ENCODE measurements around the gene KIR2DL4. TPM values are rescaled to one million over a fixed set of nuclear protein-coding genes. Genes with fewer than 3 reads are reported as not detected.
"Not testable (repeated sequence)": the region's sequence is repeated elsewhere in the genome, so short reads cannot be mapped to it uniquely, and the experiment has no call there.

The KIR2DL4 gene
- total RNA-seq, 1 donor from 2014 or later, result not detected

- no peak for DNase-seq
- Histone ChIP-seq H3K27me3 (ENCODE audit: low read depth) (peaks cover 41% of the 10 kb centered on the region), H3K4me3 (no peak overlapping the region), H3K9me3 (replicated peaks) (no peaks in the 10 kb centered on the region), H3K4me1 (no peaks in the 10 kb centered on the region), H3K27ac (replicated peaks) (no peak overlapping the region), H3K36me3 (no peaks in the 10 kb centered on the region)
- intact Hi-C loops (cut with micrococcal nuclease), result no loop called here
- no peak for TF ChIP-seq CTCF (IDR thresholded peaks at IDR 0.05; ENCODE audit: borderline replicate concordance)
Measured at GRCh38 chr19:54850930-54851329, 47.5 kb downstream of the KIR2DL4 start.

DNA sequence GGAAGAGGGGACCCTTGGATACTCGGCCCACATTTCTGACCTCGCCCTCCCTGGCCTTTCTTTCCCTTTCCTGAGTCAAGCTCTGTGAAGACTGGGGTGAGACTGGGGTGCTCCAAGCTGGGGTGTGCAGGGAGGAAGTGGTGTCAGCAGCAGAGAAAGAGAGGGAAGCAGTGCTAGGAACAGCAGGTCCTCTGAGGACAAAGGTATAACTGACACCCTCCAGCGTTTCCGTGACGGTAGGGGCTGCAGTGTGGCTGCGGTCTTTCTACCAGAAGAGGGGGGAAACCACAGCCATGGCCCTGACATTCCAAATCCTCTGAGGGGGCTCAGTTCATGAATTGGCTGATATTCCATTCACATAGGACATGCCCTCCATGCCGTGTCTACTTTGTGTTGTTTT is 47.9 kb downstream of the KIR2DL4 start:
- Histone ChIP-seq H3K27ac (replicated peaks) (no peak overlapping the region), H3K27me3 (ENCODE audit: low read depth) (peaks cover 41% of the 10 kb centered on the region), H3K9me3 (replicated peaks) (no peaks in the 10 kb centered on the region), H3K36me3 (no peaks in the 10 kb centered on the region), H3K4me3 (no peak overlapping the region), H3K4me1 (no peaks in the 10 kb centered on the region)
- no peak for TF ChIP-seq CTCF (IDR thresholded peaks at IDR 0.05; ENCODE audit: borderline replicate concordance)
- DNase-seq, result no peak
- intact Hi-C loops (cut with micrococcal nuclease), result no loop called here

DNA sequence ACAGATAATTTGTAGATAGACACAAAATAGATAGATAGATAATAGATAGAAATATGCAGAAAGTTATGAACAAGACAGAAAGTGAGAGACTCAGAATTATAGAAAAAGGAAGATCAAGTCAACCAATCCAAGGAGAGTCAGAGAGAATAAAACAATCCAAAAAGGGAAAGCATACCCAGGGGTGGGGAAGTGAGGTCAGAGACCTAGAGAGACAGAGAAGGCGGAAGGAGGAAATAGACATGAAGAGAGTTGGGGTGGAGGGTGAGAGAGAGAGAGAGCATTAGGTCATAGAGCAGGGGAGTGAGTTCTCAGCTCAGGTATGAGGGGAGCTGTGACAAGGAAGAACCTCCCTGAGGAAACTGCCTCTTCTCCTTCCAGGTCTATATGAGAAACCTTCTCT is 51.8 kb downstream of the KIR2DL4 start:
- H3K27me3 ChIP-seq (ENCODE audit: low read depth), result peaks cover 40% of the 10 kb centered on the region
- H3K27ac ChIP-seq (replicated peaks); DNase-seq; intact Hi-C loops (cut with micrococcal nuclease); H3K4me3 ChIP-seq; H3K9me3 ChIP-seq (replicated peaks); H3K4me1 ChIP-seq; H3K36me3 ChIP-seq: not testable (repeated sequence)

- peaks cover 25% of the 10 kb centered on the region for H3K27me3 ChIP-seq (ENCODE audit: low read depth)
- H3K4me3 ChIP-seq; intact Hi-C loops (cut with micrococcal nuclease); DNase-seq; H3K36me3 ChIP-seq; H3K27ac ChIP-seq (replicated peaks); H3K9me3 ChIP-seq (replicated peaks); H3K4me1 ChIP-seq: not testable (repeated sequence)
Measured at GRCh38 chr19:54858476-54858875, 55.1 kb downstream of the KIR2DL4 start.

DNA sequence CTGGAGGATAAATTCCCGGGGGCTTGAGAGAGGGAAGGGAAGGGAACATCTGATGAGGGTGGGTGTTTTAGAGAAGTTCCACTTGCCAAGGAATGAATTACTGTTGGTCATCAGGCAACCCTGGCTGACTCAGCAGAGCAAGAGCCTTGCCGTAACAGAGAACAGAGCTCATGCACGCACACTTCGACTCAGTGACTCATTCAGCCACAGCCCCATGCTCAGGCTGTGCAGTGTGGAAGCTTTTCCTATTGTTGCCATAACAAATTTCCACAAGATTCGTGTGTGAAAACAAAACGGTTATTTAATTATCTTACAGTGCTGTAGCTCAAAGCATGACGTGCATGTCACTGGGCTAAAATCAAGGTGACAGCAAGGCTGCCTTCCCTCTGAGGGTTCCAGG is 56.0 kb downstream of the KIR2DL4 start:
- H3K4me1 ChIP-seq; intact Hi-C loops (cut with micrococcal nuclease); DNase-seq; H3K27ac ChIP-seq (replicated peaks); H3K4me3 ChIP-seq; H3K9me3 ChIP-seq (replicated peaks); H3K36me3 ChIP-seq: not testable (repeated sequence)
- H3K27me3 ChIP-seq (ENCODE audit: low read depth), result peaks cover 23% of the 10 kb centered on the region

DNA sequence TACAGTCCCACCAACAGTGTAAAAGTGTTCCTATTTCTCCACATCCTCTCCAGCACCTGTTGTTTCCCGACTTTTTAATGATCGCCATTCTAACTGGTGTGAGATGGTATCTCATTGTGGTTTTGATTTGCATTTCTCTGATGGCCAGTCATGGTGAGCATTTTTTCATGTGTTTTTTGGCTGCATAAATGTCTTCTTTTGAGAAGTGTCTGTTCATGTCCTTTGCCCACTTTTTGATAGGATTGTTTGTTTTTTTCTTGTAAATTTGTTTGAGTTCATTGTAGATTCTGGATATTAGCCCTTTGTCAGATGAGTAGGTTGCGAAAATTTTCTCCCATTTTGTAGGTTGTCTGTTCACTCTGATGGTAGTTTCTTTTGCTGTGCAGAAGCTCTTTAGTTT is 60.0 kb downstream of the KIR2DL4 start:
- H3K4me3 ChIP-seq; DNase-seq; H3K9me3 ChIP-seq (replicated peaks); H3K4me1 ChIP-seq; H3K27ac ChIP-seq (replicated peaks); H3K36me3 ChIP-seq; intact Hi-C loops (cut with micrococcal nuclease): not testable (repeated sequence)
- H3K27me3 ChIP-seq (ENCODE audit: low read depth), result peaks cover 27% of the 10 kb centered on the region

Other genes starting within 250 kb of the KIR2DL4 start
- gene LILRA2, start 229.8 kb upstream of the KIR2DL4 start, total RNA-seq, result 1.6 TPM
- gene LILRA1, start 210.0 kb upstream of the KIR2DL4 start, total RNA-seq, result 0.22 TPM
- gene LILRB1, start 173.1 kb upstream of the KIR2DL4 start, total RNA-seq, result 1.5 TPM
- 4.0 TPM for gene LILRB4, start 140.6 kb upstream of the KIR2DL4 start, total RNA-seq
- gene KIR3DL3, start 79.2 kb upstream of the KIR2DL4 start, total RNA-seq, result not detected
- gene KIR2DL3, start 65.1 kb upstream of the KIR2DL4 start, total RNA-seq, result not detected
- gene KIR2DL1, start 33.8 kb upstream of the KIR2DL4 start, total RNA-seq, result not detected
- gene KIR3DL1, start 12.9 kb downstream of the KIR2DL4 start, total RNA-seq, result not detected
- not detected for gene KIR2DS4, start 29.1 kb downstream of the KIR2DL4 start, total RNA-seq
- gene KIR3DL2, start 46.8 kb downstream of the KIR2DL4 start, total RNA-seq, result not detected
- gene FCAR, start 70.6 kb downstream of the KIR2DL4 start, total RNA-seq, result not detected
- 0.30 TPM for gene NCR1, start 102.5 kb downstream of the KIR2DL4 start, total RNA-seq
- gene NLRP7, start 143.9 kb downstream of the KIR2DL4 start, total RNA-seq, result not detected
- 0.88 TPM for gene NLRP2, start 162.8 kb downstream of the KIR2DL4 start, total RNA-seq
- 0.30 TPM for gene GP6, start 234.7 kb downstream of the KIR2DL4 start, total RNA-seq